Retinal pigment epithelial cell (primary cell): ENCODE data around the gene DMC1.

Experiments used
- DNase-seq: peaks from one replicate; pipeline ENCODE4 v3.0.0-alpha.2; 2010; ENCODE audit warnings: low read depth
- H3K4me3 ChIP-seq: 2 replicates; pipeline ENCODE4 v1.5.1; 2011; ENCODE audit warnings: mild to moderate bottlenecking, low read length, control low read depth, moderate library complexity
- CTCF ChIP-seq: conservative IDR thresholded peaks from 2 replicates; pipeline ENCODE4 v1.5.1; 2011; ENCODE audit warnings: low read depth, low read length, control low read depth, inconsistent platforms

The DMC1 gene

GRCh38 chr22:38523479-38523878 lies 46.5 kb downstream of the DMC1 start:
- TF ChIP-seq CTCF: no peak

GRCh38 chr22:38523029-38523428 lies 47.0 kb downstream of the DMC1 start:
- DNase-seq: no peak
- no peak for TF ChIP-seq CTCF
- H3K4me3 ChIP-seq: no peak overlapping the region

More at GRCh38 chr22:38523479-38523878, 46.5 kb downstream of the DMC1 start:
- DNase-seq: no peak
- H3K4me3 ChIP-seq: no peak overlapping the region

- no peak overlapping the region for H3K4me3 ChIP-seq
- DNase-seq: no peak
- no peak for TF ChIP-seq CTCF
These were observed 50.3 kb downstream of the DMC1 start for GRCh38 chr22:38519453-38520250.

- no peak for TF ChIP-seq CTCF
- H3K4me3 ChIP-seq: no peak overlapping the region
- no peak for DNase-seq
These were observed 51.4 kb downstream of the DMC1 start for GRCh38 chr22:38518620-38519019.

- H3K4me3 ChIP-seq: no peak overlapping the region
- no peak for DNase-seq
- TF ChIP-seq CTCF: no peak
These were observed 56.9 kb downstream of the DMC1 start for GRCh38 chr22:38513063-38513462.

GRCh38 chr22:38510416-38510970 lies 59.5 kb downstream of the DMC1 start:
- TF ChIP-seq CTCF: no peak
- H3K4me3 ChIP-seq: no peak overlapping the region
- DNase-seq: no peak
